ENCODE results near the gene RNASE1. TPM values are rescaled to one million over a fixed set of nuclear protein-coding genes. Genes with fewer than 3 reads are reported as not detected.

RNASE1 gene
- total and polyA plus RNA-seq, 9 of the 15 experiments (the other 6 are each of a cell fraction or from before 2014, with no cell fraction given) = 6.4 to 33.3 (median 13.9) TPM

- no peak for TF ChIP-seq TSHZ1 (CRISPR knock-in tag; IDR thresholded peaks at IDR 0.05)
- TF ChIP-seq NFRKB (IDR thresholded peaks at IDR 0.05; ENCODE audit: low read depth) = 0 out of 2 replicates have a peak, but pooled peaks have one; percentile 49
- TF ChIP-seq ZNF143 (CRISPR knock-in tag; IDR thresholded peaks at IDR 0.05) = no peak
- TF ChIP-seq ZNF212 (CRISPR knock-in tag; IDR thresholded peaks at IDR 0.05) = no peak
- TF ChIP-seq MAFF (IDR thresholded peaks at IDR 0.05; ENCODE audit: low read length) = peak; percentile 19; the same call in 1 of the 2 replicates
- no peak for TF ChIP-seq PRPF4 (IDR thresholded peaks at IDR 0.05; ENCODE audit: insufficient read depth, low read depth, low read length, poor library complexity, severe bottlenecking)
- TF ChIP-seq POLR2AphosphoS2 (IDR thresholded peaks at IDR 0.05; ENCODE audit: low read length) = no peak
- TF ChIP-seq GATA2 (CRISPR knock-in tag; IDR thresholded peaks at IDR 0.05) = no peak
- no peak for TF ChIP-seq JUNB (CRISPR knock-in tag; conservative IDR thresholded peaks at IDR 0.05)
- TF ChIP-seq NELFE (IDR thresholded peaks at IDR 0.05; ENCODE audit: insufficient read depth, insufficient read length) = no peak
- no peak for TF ChIP-seq ZNF740 (CRISPR knock-in tag; IDR thresholded peaks at IDR 0.05)
- TF ChIP-seq ZNF740 (tag; IDR thresholded peaks at IDR 0.05) = peak in 1 of 2 experiments; percentile 58; a peak in 1 of 4 replicates
- TF ChIP-seq CAMTA2 (CRISPR knock-in tag; conservative IDR thresholded peaks at IDR 0.05) = no peak
- 0 out of 2 replicates have a peak, but pooled peaks have one; percentile 22 for TF ChIP-seq RBFOX2 (IDR thresholded peaks at IDR 0.05; ENCODE audit: low read depth, low read length)
- TF ChIP-seq ETS1 (conservative IDR thresholded peaks at IDR 0.05; ENCODE audit: control insufficient read depth, low read depth, low read length) = no peak
- TF ChIP-seq BRF2 (IDR thresholded peaks at IDR 0.05; ENCODE audit: borderline replicate concordance, insufficient read depth, insufficient read length) = no peak
- no peak for TF ChIP-seq ARID3B (CRISPR knock-in tag; IDR thresholded peaks at IDR 0.05; ENCODE audit: borderline replicate concordance)
- peak; percentile 7 for TF ChIP-seq SMARCA4 (IDR thresholded peaks at IDR 0.05)
- TF ChIP-seq ZBTB17 (CRISPR knock-in tag; IDR thresholded peaks at IDR 0.05) = no peak
- no peak for TF ChIP-seq ATF7 (IDR thresholded peaks at IDR 0.05)
- peak; percentile 42; the same call in 1 of the 2 replicates for TF ChIP-seq DMBX1 (CRISPR knock-in tag; IDR thresholded peaks at IDR 0.05; ENCODE audit: borderline replicate concordance)
Observed at GRCh38 chr14:20799892-20800544, 2.6 kb downstream of the RNASE1 start (continued).

Data from K562 (cell line).